ENCODE results near the gene ETNPPL. TPM values are rescaled to one million over a fixed set of nuclear protein-coding genes. Genes with fewer than 3 reads are reported as not detected.
"Not testable (repeated sequence)": the region's sequence is repeated elsewhere in the genome, so short reads cannot be mapped to it uniquely, and the experiment has no call there.

Gene ETNPPL
- total RNA-seq, 2 experiments from 2014 or later = not detected

DNA sequence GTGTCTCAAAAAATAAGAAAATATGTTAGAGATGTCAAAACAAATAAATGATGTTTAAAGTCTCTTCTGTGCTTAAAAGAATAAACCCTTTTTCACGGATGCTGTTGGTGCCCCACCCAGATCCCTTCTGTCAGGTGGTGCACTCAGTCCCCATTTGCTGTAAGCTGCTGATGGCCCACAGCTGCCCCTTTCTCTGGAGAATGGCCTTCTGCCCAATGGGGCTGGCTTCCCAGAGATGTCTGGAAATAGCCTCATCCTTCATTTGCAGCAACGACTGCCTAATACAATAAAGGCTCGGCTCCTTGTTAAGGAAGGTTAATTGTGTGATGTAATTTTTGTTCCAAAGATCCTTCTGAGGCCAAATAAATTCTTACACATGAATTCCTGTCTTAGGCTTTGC, 31.8 kb downstream of the ETNPPL start:
- Mint-ChIP-seq H3K27ac (no peak overlapping the region), H3K9me3 (peaks cover 5% of the 10 kb centered on the region), H3K36me3 (peaks cover 2% of the 10 kb centered on the region), H3K4me3 (no peak overlapping the region), H3K27me3 (no peaks in the 10 kb centered on the region), H3K4me1 (no peaks in the 10 kb centered on the region)
- no peak for DNase-seq

DNA sequence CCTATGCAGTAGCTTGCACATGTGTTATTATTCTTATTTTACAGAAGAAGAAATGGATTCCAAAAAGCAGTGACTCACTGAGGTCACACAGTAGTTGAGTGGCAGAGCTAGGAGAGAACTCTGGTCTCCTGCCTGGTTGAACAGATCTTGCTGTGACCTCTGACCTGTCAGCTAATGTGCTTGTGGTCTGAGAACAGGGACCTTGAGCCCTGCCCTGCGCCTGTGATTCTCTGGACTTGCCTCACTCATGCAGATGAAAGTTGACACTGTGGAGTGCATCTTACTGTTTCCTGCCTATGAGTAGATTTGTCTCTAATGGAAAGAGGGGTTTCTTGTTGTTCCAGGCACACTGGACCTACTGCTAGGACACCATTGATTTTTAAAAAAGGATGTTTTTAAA, 32.3 kb downstream of the ETNPPL start:
- Mint-ChIP-seq H3K4me1 (no peaks in the 10 kb centered on the region), H3K36me3 (peaks cover 2% of the 10 kb centered on the region), H3K27ac (no peak overlapping the region), H3K9me3 (peaks cover 5% of the 10 kb centered on the region), H3K27me3 (no peaks in the 10 kb centered on the region), H3K4me3 (no peak overlapping the region)
- DNase-seq = no peak

DNA sequence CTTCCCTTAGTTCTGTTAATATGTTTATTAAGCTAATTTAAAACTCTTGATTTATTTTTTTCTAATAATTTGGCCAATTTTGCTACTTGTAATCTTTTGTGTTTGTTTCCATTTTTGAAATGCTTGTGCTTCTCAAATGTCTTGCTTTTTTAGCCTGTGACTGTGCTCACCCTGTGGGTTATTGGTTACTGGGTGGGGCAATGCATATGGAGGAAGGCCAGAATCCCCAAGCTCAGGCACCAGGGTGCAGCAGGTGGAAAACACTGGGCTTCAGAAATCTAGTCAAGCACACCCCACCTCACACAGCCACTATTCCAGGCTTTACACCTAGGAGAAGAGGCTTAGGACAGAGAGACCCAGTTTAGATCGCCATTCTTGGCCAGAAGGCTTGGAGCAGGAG, 33.1 kb downstream of the ETNPPL start:
- H3K4me3 Mint-ChIP-seq = no peak overlapping the region
- peaks cover 2% of the 10 kb centered on the region for H3K36me3 Mint-ChIP-seq
- no peak for DNase-seq
- peaks cover 5% of the 10 kb centered on the region for H3K9me3 Mint-ChIP-seq
- H3K27me3 Mint-ChIP-seq = no peaks in the 10 kb centered on the region
- no peak overlapping the region for H3K27ac Mint-ChIP-seq
- H3K4me1 Mint-ChIP-seq = no peaks in the 10 kb centered on the region

DNA sequence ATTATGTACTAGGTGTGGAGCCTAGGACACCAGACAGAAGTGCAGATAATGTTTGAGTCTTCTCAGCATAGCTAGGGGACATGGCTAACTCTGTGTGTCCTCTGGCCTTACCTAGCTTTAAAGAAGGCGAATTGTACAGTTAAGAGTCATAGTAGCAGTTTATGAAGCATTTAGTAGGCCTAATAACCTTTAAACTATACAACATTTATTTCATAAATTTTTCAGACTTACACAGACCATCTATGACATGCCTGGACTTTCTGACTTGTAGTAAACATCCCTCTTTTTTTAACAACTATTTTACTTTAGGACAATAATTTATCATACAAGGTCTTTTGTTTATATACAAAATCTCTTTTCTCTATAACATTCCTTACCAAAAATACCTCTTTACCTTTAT, 37.4 kb downstream of the ETNPPL start:
- Mint-ChIP-seq H3K4me3 (no peak overlapping the region), H3K9me3 (peaks cover 8% of the 10 kb centered on the region), H3K36me3 (peaks cover 3% of the 10 kb centered on the region), H3K4me1 (no peaks in the 10 kb centered on the region), H3K27me3 (peaks cover 3% of the 10 kb centered on the region), H3K27ac (no peak overlapping the region)
- DNase-seq = no peak

DNA sequence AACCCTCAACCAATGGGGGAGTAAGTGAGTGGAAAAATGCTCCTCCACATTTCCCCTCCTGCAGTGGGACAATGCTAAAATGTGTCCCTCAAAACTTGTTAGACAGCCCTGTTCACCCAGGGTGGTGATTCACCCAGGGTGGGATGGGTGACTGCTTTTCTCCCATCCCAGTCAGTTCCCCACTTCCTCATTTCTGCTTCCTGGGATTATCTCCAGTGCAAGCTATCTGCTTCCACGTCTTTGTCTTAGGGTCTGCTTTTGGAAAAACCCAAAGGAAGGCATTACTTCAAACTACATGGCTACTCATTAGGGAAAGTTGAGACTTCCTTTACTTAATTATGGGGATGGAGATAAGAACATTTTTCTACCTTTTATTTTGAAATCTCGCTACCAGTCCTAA, 45.5 kb downstream of the ETNPPL start:
- H3K36me3 Mint-ChIP-seq = no peaks in the 10 kb centered on the region
- H3K27ac Mint-ChIP-seq = no peak overlapping the region
- H3K9me3 Mint-ChIP-seq = no peaks in the 10 kb centered on the region
- no peaks in the 10 kb centered on the region for H3K4me1 Mint-ChIP-seq
- no peak for DNase-seq
- no peaks in the 10 kb centered on the region for H3K27me3 Mint-ChIP-seq
- H3K4me3 Mint-ChIP-seq = no peak overlapping the region

DNA sequence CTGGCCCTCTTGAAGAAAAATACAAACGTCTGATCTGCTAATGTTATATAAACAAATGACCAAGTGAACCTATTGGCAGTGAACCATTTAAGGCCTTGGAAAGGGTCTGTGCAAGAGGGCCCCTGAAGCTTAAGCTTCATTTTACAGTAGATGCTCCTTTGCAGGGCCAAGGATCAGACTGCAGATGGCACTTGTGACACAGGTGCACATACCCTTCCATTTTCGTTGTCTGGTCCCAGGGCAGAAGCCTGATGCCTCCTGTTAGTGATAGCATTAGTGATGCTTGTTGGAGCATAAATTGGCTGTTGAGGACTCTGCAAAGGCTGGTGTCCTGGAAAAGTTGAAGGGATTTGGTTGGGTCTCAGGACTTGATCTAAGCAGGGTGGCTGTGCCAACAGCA, 46.5 kb downstream of the ETNPPL start:
- H3K36me3 Mint-ChIP-seq = no peaks in the 10 kb centered on the region
- no peak overlapping the region for H3K27ac Mint-ChIP-seq
- H3K4me3 Mint-ChIP-seq = no peak overlapping the region
- no peak for DNase-seq
- no peaks in the 10 kb centered on the region for H3K27me3 Mint-ChIP-seq
- no peaks in the 10 kb centered on the region for H3K4me1 Mint-ChIP-seq
- no peaks in the 10 kb centered on the region for H3K9me3 Mint-ChIP-seq

DNA sequence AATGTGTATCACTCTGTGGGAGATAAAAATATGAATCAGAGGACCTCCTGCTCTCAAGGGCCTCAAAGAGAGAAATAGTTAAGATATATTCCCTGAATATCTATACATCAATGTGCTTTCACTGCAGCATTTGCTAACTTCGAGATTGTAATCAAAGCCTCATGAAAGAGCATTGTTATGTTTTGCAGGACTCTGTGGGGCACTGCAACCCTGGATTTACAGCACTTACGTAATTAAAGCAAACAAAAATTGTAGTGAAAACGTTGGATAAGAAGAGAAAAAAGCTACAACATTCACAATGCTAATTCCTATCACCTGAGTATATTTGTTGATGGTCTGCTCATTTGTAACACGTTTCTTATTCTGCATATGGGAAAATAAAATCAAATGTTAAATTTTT, 48.0 kb downstream of the ETNPPL start:
- no peaks in the 10 kb centered on the region for H3K36me3 Mint-ChIP-seq
- H3K9me3 Mint-ChIP-seq = no peaks in the 10 kb centered on the region
- no peaks in the 10 kb centered on the region for H3K27me3 Mint-ChIP-seq
- no peak for DNase-seq
- no peak overlapping the region for H3K27ac Mint-ChIP-seq
- H3K4me1 Mint-ChIP-seq = no peaks in the 10 kb centered on the region
- no peak overlapping the region for H3K4me3 Mint-ChIP-seq

DNA sequence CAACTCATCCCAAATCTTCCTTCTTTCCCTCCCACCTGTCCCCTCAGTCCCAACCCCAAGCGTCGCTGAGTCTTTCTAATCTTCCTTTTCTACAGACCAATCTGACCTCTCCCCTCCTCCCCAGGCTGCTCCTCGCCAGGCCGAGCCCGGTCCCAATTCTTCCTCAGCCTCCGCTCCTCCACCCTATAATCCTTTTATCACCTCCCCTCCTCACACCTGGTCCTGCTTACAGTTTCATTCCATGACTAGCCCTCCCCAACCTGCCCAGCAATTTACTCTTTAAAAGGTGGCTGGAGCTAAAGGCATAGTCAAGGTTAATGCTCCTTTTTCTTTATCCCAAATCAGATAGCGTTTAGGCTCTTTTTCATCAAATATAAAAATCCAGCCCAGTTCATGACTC, 52.3 kb downstream of the ETNPPL start:
- H3K27me3 Mint-ChIP-seq, H3K4me1 Mint-ChIP-seq, H3K4me3 Mint-ChIP-seq, H3K9me3 Mint-ChIP-seq, H3K36me3 Mint-ChIP-seq, DNase-seq, H3K27ac Mint-ChIP-seq: not testable (repeated sequence)

DNA sequence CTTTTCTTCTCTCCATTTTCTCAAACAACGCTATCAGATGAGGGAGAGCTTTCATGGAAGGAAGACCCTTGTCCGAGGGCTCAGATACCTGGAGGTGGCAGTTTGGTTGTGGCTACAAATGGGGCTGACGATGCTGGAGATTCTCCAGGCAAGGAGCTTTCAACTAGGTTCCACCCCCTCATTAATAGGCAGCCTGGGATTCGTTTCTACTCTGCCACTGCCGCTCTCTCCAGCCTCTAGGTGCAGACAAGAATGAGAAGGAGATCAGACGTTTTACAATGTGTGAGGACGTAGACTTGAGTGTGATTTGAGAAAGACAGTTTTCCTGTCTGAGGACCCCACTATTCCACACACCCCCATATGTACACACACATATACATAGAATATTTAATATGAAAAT, 53.1 kb downstream of the ETNPPL start:
- no peak for DNase-seq
- Mint-ChIP-seq H3K27me3 (no peaks in the 10 kb centered on the region), H3K4me1 (no peaks in the 10 kb centered on the region), H3K36me3 (no peaks in the 10 kb centered on the region), H3K27ac (no peak overlapping the region), H3K9me3 (no peaks in the 10 kb centered on the region), H3K4me3 (no peak overlapping the region)

DNA sequence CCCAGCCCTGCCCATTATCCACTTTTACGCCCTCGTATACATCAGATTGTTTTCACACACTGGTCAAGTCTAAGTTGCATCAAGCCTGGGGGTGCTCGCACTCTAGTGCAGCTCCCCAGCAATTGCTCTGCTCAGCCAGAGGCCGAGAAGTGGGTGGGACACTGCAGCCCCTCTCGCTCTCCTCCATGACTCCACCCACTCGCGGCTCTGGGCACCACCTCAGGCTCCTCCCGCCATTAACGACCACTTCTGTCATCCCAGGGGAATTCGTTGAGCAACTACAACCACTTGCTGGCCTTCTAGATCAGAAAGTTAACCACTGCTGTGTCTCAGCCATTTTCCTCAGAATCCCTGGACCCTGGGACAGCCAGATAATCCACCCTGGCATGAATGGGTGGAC, 53.6 kb downstream of the ETNPPL start:
- no peak overlapping the region for H3K27ac Mint-ChIP-seq
- DNase-seq = no peak
- no peaks in the 10 kb centered on the region for H3K27me3 Mint-ChIP-seq
- no peaks in the 10 kb centered on the region for H3K36me3 Mint-ChIP-seq
- no peaks in the 10 kb centered on the region for H3K4me1 Mint-ChIP-seq
- no peak overlapping the region for H3K4me3 Mint-ChIP-seq
- no peaks in the 10 kb centered on the region for H3K9me3 Mint-ChIP-seq

DNA sequence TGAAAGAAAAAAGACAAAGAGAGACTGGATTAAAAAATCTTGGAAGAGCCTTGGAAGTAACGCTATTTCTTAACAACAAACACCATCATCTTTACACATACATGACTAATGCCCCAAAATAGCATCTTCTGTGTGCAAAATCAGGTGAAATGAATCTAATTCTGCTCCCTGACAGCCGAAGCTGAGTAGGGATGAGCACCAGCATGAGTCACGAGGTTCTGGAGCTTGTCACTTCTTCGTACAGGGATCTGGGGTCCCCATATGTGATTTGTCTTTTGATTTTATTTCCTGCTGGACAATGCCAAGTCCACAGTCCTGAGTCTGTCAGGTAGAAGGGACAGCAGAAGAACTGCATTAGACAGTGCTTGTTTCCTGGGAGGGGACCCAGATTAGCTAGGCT, 56.6 kb downstream of the ETNPPL start:
- H3K4me3 Mint-ChIP-seq = no peak overlapping the region
- no peaks in the 10 kb centered on the region for H3K27me3 Mint-ChIP-seq
- no peaks in the 10 kb centered on the region for H3K36me3 Mint-ChIP-seq
- DNase-seq = no peak
- H3K9me3 Mint-ChIP-seq = no peaks in the 10 kb centered on the region
- H3K4me1 Mint-ChIP-seq = peaks cover 19% of the 10 kb centered on the region
- H3K27ac Mint-ChIP-seq = no peak overlapping the region

DNA sequence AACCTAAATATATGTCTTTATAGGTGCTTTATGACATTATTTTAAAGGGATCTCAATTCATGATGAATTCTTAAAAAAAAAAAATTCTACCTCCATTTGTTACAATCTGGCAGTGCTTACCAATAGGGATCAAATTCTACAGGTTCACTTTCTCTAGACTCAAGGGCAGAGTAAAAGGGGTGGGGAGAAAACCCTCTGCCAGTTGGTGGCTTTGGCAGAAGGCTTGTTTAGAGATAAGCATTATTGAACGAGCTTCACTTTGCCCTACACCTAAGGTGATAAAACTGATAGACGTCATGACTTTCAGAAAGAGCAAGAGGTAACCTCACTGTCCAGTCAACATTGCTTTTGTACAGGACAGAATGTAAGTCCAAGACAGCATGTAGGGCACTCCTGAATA, 58.9 kb downstream of the ETNPPL start:
- DNase-seq = no peak
- no peak overlapping the region for H3K27ac Mint-ChIP-seq
- H3K27me3 Mint-ChIP-seq = no peaks in the 10 kb centered on the region
- no peaks in the 10 kb centered on the region for H3K9me3 Mint-ChIP-seq
- peaks cover 25% of the 10 kb centered on the region for H3K4me1 Mint-ChIP-seq
- no peaks in the 10 kb centered on the region for H3K36me3 Mint-ChIP-seq
- H3K4me3 Mint-ChIP-seq = no peak overlapping the region

DNA sequence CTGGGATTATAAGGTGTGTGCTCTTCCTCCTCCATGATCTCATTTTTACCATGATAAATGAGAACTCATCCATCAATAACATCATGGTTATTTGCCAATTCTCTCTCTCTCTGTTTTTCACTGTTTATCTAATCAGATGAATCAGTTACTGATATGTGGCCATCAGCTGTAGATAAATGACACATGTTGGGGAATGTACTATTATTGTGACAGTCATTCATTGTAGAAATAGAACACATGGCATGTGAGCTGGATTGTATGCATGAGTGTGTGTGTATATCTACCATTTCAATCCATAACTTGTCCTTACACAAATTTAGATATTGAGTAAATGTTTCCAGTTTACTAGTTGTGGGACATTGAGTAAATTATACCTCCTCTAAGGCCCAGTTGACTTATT, 59.5 kb downstream of the ETNPPL start:
- no peaks in the 10 kb centered on the region for H3K27me3 Mint-ChIP-seq
- no peak overlapping the region for H3K27ac Mint-ChIP-seq
- H3K4me3 Mint-ChIP-seq = no peak overlapping the region
- peaks cover 25% of the 10 kb centered on the region for H3K4me1 Mint-ChIP-seq
- no peak for DNase-seq
- H3K9me3 Mint-ChIP-seq = no peaks in the 10 kb centered on the region
- H3K36me3 Mint-ChIP-seq = no peaks in the 10 kb centered on the region

DNA sequence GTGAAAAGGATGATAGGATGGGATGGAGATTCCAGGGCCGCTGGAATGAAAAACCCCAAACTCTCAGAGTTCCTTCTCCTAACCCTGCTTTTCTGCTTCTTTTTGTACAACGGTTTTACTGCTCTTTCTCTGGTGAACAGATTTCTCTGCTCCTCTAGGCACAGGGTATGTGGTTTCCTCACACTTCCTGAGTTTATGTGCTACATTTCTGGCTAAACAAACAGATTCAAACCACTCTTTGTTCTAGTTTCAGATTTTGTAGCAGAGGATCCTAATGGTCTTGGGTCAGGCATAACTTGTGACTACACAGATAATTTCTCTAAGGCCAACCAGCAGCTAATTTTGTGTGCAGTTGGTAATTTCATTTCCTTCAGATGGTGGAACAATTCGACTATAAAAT, 59.9 kb downstream of the ETNPPL start:
- no peaks in the 10 kb centered on the region for H3K27me3 Mint-ChIP-seq
- no peak for DNase-seq
- H3K4me3 Mint-ChIP-seq = no peak overlapping the region
- peaks cover 25% of the 10 kb centered on the region for H3K4me1 Mint-ChIP-seq
- H3K27ac Mint-ChIP-seq = no peak overlapping the region
- H3K9me3 Mint-ChIP-seq = no peaks in the 10 kb centered on the region
- no peaks in the 10 kb centered on the region for H3K36me3 Mint-ChIP-seq

DNA sequence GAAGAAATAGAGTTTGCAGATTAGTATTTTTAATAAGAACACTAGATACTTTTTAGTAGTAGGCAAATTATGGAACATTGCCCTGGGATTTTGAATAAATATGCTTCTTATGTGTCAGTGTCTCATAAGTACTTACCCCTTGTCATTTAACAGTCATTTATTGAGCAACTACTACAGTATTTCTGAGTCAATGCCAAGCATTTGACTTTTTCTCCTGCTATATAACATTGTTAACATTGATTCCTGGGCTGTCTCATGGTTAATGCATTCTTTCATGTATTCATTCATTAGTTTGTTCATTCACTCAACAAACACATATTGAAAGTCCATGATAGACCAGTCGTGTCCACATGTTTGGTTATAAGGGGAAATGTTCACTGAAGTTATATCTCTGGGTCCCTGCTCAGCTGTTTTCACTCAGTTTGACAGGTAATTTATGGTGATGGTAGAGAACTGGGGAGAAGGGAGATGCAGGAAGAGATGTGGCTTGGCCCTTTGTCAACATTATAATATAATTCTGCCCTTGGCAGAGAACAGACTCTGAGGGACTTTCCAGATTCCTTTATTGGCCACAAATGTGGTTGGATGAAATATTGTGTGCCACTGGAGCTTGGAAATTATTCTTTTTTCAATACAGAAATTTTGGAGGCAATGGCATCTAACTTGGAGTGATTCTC, 62.6 kb downstream of the ETNPPL start:
- no peaks in the 10 kb centered on the region for H3K9me3 Mint-ChIP-seq
- H3K36me3 Mint-ChIP-seq = no peaks in the 10 kb centered on the region

DNA sequence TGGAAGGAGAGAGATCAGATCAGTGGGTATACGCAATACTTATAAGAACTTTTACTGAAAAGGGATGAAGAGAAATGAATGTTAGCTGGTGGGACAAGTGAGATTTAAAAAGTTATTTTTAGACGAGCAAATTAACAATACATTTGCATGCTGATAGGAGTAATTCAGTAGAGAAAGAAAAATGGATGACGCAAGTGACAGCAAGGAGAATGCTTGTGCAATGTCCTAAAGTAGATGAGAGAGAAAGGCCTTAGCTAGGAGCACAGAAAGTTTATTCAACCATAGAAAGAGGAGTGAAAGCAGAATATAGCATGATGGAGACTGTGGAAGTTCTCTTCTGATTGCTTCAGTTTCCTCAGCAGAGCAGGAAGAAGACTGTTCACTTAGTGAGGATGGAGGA, 66.7 kb downstream of the ETNPPL start:
- H3K9me3 Mint-ChIP-seq = no peaks in the 10 kb centered on the region
- H3K27ac Mint-ChIP-seq = no peak overlapping the region
- no peak overlapping the region for H3K4me3 Mint-ChIP-seq
- peaks cover 6% of the 10 kb centered on the region for H3K4me1 Mint-ChIP-seq
- no peak for DNase-seq
- H3K27me3 Mint-ChIP-seq = no peaks in the 10 kb centered on the region
- no peaks in the 10 kb centered on the region for H3K36me3 Mint-ChIP-seq

More for the DNA sequence above, 62.6 kb downstream of the ETNPPL start:
- Mint-ChIP-seq H3K27me3 (no peaks in the 10 kb centered on the region), H3K4me1 (peaks cover 25% of the 10 kb centered on the region), H3K27ac (no peak overlapping the region), H3K4me3 (no peak overlapping the region)
- no peak for DNase-seq

DNA sequence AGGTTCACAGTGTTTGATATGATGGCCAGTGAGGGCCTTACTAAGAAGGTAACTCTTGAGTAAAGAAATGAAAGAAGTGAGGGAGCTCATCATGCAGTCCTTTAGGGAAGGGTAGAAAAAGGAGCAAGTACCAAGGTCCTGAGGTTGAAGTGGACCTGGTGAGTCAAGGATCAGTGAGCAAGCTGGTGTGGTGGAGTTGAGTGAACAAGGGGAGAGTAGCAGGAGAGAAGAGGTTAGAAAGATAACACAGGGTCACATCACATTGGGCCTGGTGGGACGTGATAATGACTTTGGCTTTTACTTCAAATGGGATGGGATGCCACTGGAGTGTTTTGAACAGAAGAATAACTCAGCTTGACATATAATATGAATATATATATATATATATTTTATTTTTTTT, 67.8 kb downstream of the ETNPPL start:
- H3K9me3 Mint-ChIP-seq = no peaks in the 10 kb centered on the region
- H3K36me3 Mint-ChIP-seq = no peaks in the 10 kb centered on the region
- no peaks in the 10 kb centered on the region for H3K27me3 Mint-ChIP-seq
- peaks cover under 1% of the 10 kb centered on the region for H3K4me1 Mint-ChIP-seq
- H3K27ac Mint-ChIP-seq = no peak overlapping the region
- no peak for DNase-seq
- H3K4me3 Mint-ChIP-seq = no peak overlapping the region

Measured in activated naive CD8-positive, alpha-beta T cell treated with anti-CD3 and anti-CD28 coated beads for 36 hours (primary cell).